ENCODE measurements around the gene SLC25A29.
"Not testable (repeated sequence)": the region's sequence is repeated elsewhere in the genome, so short reads cannot be mapped to it uniquely, and the experiment has no call there.

Gene SLC25A29

GRCh38 chr14:100309028-100309737 lies 2.9 kb upstream of the SLC25A29 start:
- no peak for DNase-seq

- DNase-seq, result not testable (repeated sequence)
These were observed 2.2 kb upstream of the SLC25A29 start for GRCh38 chr14:100308427-100308792.

GRCh38 chr14:100307766-100308426 lies 1.7 kb upstream of the SLC25A29 start:
- DNase-seq, result no peak

- peak in 2 of 14 donors; percentile 44 to 58 for DNase-seq
These were observed 938 bp upstream of the SLC25A29 start for GRCh38 chr14:100306998-100307765.

- DNase-seq, result peak in 4 of 14 donors; percentile 21 to 58 (median 50)
These were observed 732 bp downstream of the SLC25A29 start for GRCh38 chr14:100305324-100306100.

GRCh38 chr14:100304825-100305323 lies 1.4 kb downstream of the SLC25A29 start:
- peak in 5 of 14 donors; percentile 37 to 56 (median 52) for DNase-seq

- no peak for DNase-seq
These were observed 2.3 kb downstream of the SLC25A29 start for GRCh38 chr14:100303925-100304324.

GRCh38 chr14:100303179-100303578 lies 3.1 kb downstream of the SLC25A29 start:
- no peak for DNase-seq

GRCh38 chr14:100302616-100303015 lies 3.6 kb downstream of the SLC25A29 start:
- no peak for DNase-seq

GRCh38 chr14:100299238-100299560 lies 7.0 kb downstream of the SLC25A29 start:
- DNase-seq, result no peak

- DNase-seq, result no peak
These were observed 7.5 kb downstream of the SLC25A29 start for GRCh38 chr14:100298551-100299237.

GRCh38 chr14:100297320-100298300 lies 8.6 kb downstream of the SLC25A29 start:
- DNase-seq, result peak in 13 of 14 donors; percentile 24 to 88 (median 69)

GRCh38 chr14:100296729-100297128 lies 9.5 kb downstream of the SLC25A29 start:
- not testable (repeated sequence) for DNase-seq

GRCh38 chr14:100296106-100296651 lies 10.1 kb downstream of the SLC25A29 start:
- no peak for DNase-seq

GRCh38 chr14:100295376-100296105 lies 10.7 kb downstream of the SLC25A29 start:
- no peak for DNase-seq

GRCh38 chr14:100294963-100295330 lies 11.3 kb downstream of the SLC25A29 start:
- no peak for DNase-seq

GRCh38 chr14:100294213-100294962 lies 11.9 kb downstream of the SLC25A29 start:
- no peak for DNase-seq

- DNase-seq, result no peak
These were observed 12.6 kb downstream of the SLC25A29 start for GRCh38 chr14:100293497-100294212.

All from C1 segment of cervical spinal cord (tissue), 14 donors.